GM12891 (cell line): ENCODE data around the gene CRMP1.

ENCODE experiments used
- POLR2A ChIP-seq: IDR thresholded peaks from 2 replicates; pipeline ENCODE4 v1.6.1; 2011; ENCODE audit warnings: low read depth, low read length, control low read depth
- TAF1 ChIP-seq: IDR thresholded peaks from 2 replicates; pipeline ENCODE4 v1.6.1; 2011; ENCODE audit warnings: low read depth, low read length, control low read depth

GRCh38 chr4:5893004-5893580 is at the start of gene CRMP1:
- no peak for TF ChIP-seq POLR2A
- TF ChIP-seq TAF1: no peak
